Keratinocyte (primary cell): Measurements from ENCODE around the gene PCDHA7. TPM values are rescaled to one million over a fixed set of nuclear protein-coding genes. Genes with fewer than 3 reads are reported as not detected.
"Not testable (repeated sequence)": the region's sequence is repeated elsewhere in the genome, so short reads cannot be mapped to it uniquely, and the experiment has no call there.

Experiments used
- DNase-seq: peaks from one replicate; pipeline ENCODE4 v3.0.0-alpha.2; 2011; ENCODE audit warnings: low read depth, missing footprints, low spot score
- FAIRE-seq: peaks from 2 replicates; lab custom pipeline; 2011; peaks lifted over from hg19 to GRCh38; lab: Jason Lieb, UNC
- H2AFZ ChIP-seq: 2 replicates; pipeline ENCODE4 v1.6.0; 2012; ENCODE audit warnings: low read length, control low read depth, inconsistent platforms; ENCODE audit not compliant: control insufficient read depth
- H3K27ac ChIP-seq: 2 replicates; pipeline ENCODE4 v1.5.1; 2011; ENCODE audit warnings: low read length; ENCODE audit not compliant: control insufficient read depth, insufficient read depth
- H3K27me3 ChIP-seq: 3 replicates; pipeline ENCODE4 v1.6.0; 2011; ENCODE audit warnings: low read length; ENCODE audit not compliant: control insufficient read depth, insufficient read depth; ENCODE audit errors: extremely low read depth
- H3K36me3 ChIP-seq, 2 experiments: 2 replicates in 1 of 2; 3 replicates in 1 of 2; pipeline ENCODE4 v1.5.1; 2011; ENCODE audit warnings: low read length in 2 of 2, mild to moderate bottlenecking in 1 of 2; ENCODE audit not compliant: control insufficient read depth in 2 of 2, insufficient read depth in 2 of 2; ENCODE audit errors: extremely low read depth in 1 of 2
- H3K4me1 ChIP-seq: 3 replicates; pipeline ENCODE4 v1.5.1; 2011; ENCODE audit warnings: low read length; ENCODE audit not compliant: control insufficient read depth, insufficient read depth; ENCODE audit errors: extremely low read depth
- H3K4me2 ChIP-seq: 3 replicates; pipeline ENCODE4 v1.6.0; 2011; ENCODE audit warnings: low read depth, low read length; ENCODE audit not compliant: control insufficient read depth, insufficient read depth; ENCODE audit errors: extremely low read depth
- H3K4me3 ChIP-seq, 3 experiments: fragments of 200-600 bp in 1 of 3; sonication (generic) in 1 of 3; 2 replicates in 2 of 3; 3 replicates in 1 of 3; pipeline ENCODE4 v1.5.1; 2011 to 2016; ENCODE audit warnings: low read length in 3 of 3, mild to moderate bottlenecking in 3 of 3, control low read depth in 2 of 3, inconsistent platforms in 1 of 3, low read depth in 1 of 3, mixed read lengths in 1 of 3, mixed run types in 1 of 3, moderate library complexity in 1 of 3; ENCODE audit not compliant: control insufficient read depth in 2 of 3, insufficient read depth in 2 of 3; ENCODE audit errors: extremely low read depth in 1 of 3
- H3K79me2 ChIP-seq: 2 replicates; pipeline ENCODE4 v1.6.0; 2012; ENCODE audit warnings: low read length; ENCODE audit not compliant: control insufficient read depth, insufficient read depth
- H3K9ac ChIP-seq: 3 replicates; pipeline ENCODE4 v1.6.0; 2011; ENCODE audit warnings: low read length; ENCODE audit not compliant: control insufficient read depth, insufficient read depth; ENCODE audit errors: extremely low read depth
- H3K9me1 ChIP-seq: 3 replicates; pipeline ENCODE4 v1.6.0; 2011; ENCODE audit warnings: low read length; ENCODE audit not compliant: control insufficient read depth, insufficient read depth; ENCODE audit errors: extremely low read depth
- H3K9me3 ChIP-seq: 2 replicates; pipeline ENCODE4 v1.5.1; 2012; ENCODE audit warnings: low read depth, low read length; ENCODE audit not compliant: control insufficient read depth
- H4K20me1 ChIP-seq: 3 replicates; pipeline ENCODE4 v1.6.0; 2011; ENCODE audit warnings: low read length; ENCODE audit not compliant: control insufficient read depth, insufficient read depth; ENCODE audit errors: extremely low read depth
- CTCF ChIP-seq, 3 experiments: IDR thresholded peaks in 1 of 3; conservative IDR thresholded peaks in 1 of 3; optimal IDR thresholded peaks in 1 of 3; 2 replicates in 2 of 3; 3 replicates in 1 of 3; pipeline versions ENCODE3 to v1.5.1; 2011; ENCODE audit warnings: low read length in 3 of 3, mild to moderate bottlenecking in 3 of 3, moderate library complexity in 2 of 3, control low read depth in 1 of 3, inconsistent platforms in 1 of 3; ENCODE audit not compliant: insufficient read depth in 2 of 3; ENCODE audit errors: extremely low read depth in 1 of 3
- EZH2 ChIP-seq: IDR thresholded peaks from one replicate; pipeline ENCODE4 v1.6.1; 2012; ENCODE audit warnings: inconsistent platforms, mild to moderate bottlenecking, low read length, moderate library complexity
- dilution Hi-C: fragments of 300-500 bp; cut with MboI; formaldehyde crosslinking; loops from one replicate; pipeline ENCODE4 v1.7.0; 2020; ENCODE audit warnings: low sequenced_read_pairs; ENCODE audit not compliant: extremely low pct_ligation_motif_present
- polyA plus RNA-seq, 5 experiments: library from polyadenylated mRNA; depleted of rRNA in 3 of 5; stranded (reverse) in 3 of 5; stranded (forward) in 1 of 5; unstranded in 1 of 5; fragments of >200 nt; gene quantifications; 1 replicate in 1 of 5; 2 replicates in 3 of 5; 3 replicates in 1 of 5; pipeline versions ENCODE4 v1.2.1 to v1.2.3, GENCODE V29; 2011 to 2012; ENCODE audit warnings: missing spikeins in 2 of 5, low read depth in 1 of 5, low replicate concordance in 1 of 5

Gene PCDHA7
- polyA plus RNA-seq, 1 donor (not counting 4 experiments of a cell fraction or from before 2014, with no cell fraction given): 0.04 TPM

- H3K36me3 ChIP-seq, H3K9me1 ChIP-seq, H3K79me2 ChIP-seq, H3K27ac ChIP-seq, H3K27me3 ChIP-seq, H3K9ac ChIP-seq, H2AFZ ChIP-seq, FAIRE-seq, H3K4me3 ChIP-seq, DNase-seq, H3K4me2 ChIP-seq, H4K20me1 ChIP-seq, H3K4me1 ChIP-seq, H3K9me3 ChIP-seq, dilution Hi-C loops: not testable (repeated sequence)
These were observed 16.0 kb downstream of the PCDHA7 start for GRCh38 chr5:140849831-140850634.

GRCh38 chr5:140855772-140856674 lies 22.0 kb downstream of the PCDHA7 start, which contains the start of gene PCDHA10:
PCDHA10 (plus strand) TSS chr5:140855897; CDS start chr5:140856049, 152 bp downstream.
- no peaks in the 10 kb centered on the region for H3K9me1 ChIP-seq
- H3K27ac ChIP-seq: no peak within 1 kb of the TSS
- H4K20me1 ChIP-seq: no peaks in the 10 kb centered on the region
- no peak for FAIRE-seq
- H3K9ac ChIP-seq: no peak within 1 kb of the TSS
- no peak for DNase-seq
- H3K4me2 ChIP-seq: no peak within 1 kb of the TSS
- H3K4me1 ChIP-seq: no peaks in the 10 kb centered on the region
- dilution Hi-C loops: no loop called here
- no peak within 1 kb of the TSS for H2AFZ ChIP-seq
- no peaks in the 10 kb centered on the region for H3K79me2 ChIP-seq
- peaks cover 12% of the 10 kb centered on the region for H3K9me3 ChIP-seq
- TF ChIP-seq CTCF (optimal IDR thresholded peaks at IDR 0.05 in 1 of 3, IDR thresholded peaks at IDR 0.05 in 1 of 3, conservative IDR thresholded peaks at IDR 0.05 in 1 of 3; ENCODE audit: extremely low read depth in 1 of 3, insufficient read depth in 2 of 3, low read length in 3 of 3) (no peak), EZH2 (no peak)
- H3K36me3 ChIP-seq: no peaks in the 10 kb centered on the region
- H3K27me3 ChIP-seq: no peaks in the 10 kb centered on the region
- H3K4me3 ChIP-seq: no peak within 1 kb of the TSS
